Pons (tissue), 1 donor: ENCODE data around the gene MPG.
"Not testable (repeated sequence)": the region's sequence is repeated elsewhere in the genome, so short reads cannot be mapped to it uniquely, and the experiment has no call there.

ENCODE experiments used
- DNase-seq: peaks from one replicate; pipeline ENCODE4 v3.0.0-alpha.2; 2016; ENCODE audit warnings: low spot score

MPG gene

GRCh38 chr16:77807-78443, at the start of gene MPG:
TSS of gene MPG (plus strand) at chr16:78225. CDS start at chr16:78310, 85 bp downstream.
- peak; percentile 67 for DNase-seq

- not testable (repeated sequence) for DNase-seq
Observed at GRCh38 chr16:30627-31026, 47.4 kb upstream of the MPG start.

GRCh38 chr16:33154-33876, 44.7 kb upstream of the MPG start:
- DNase-seq = not testable (repeated sequence)

- DNase-seq = no peak
Observed at GRCh38 chr16:33877-34647, 44.0 kb upstream of the MPG start.

- no peak for DNase-seq
Observed at GRCh38 chr16:34648-34987, 43.4 kb upstream of the MPG start.

GRCh38 chr16:35011-35677, 42.9 kb upstream of the MPG start:
- DNase-seq = peak; percentile 61

- DNase-seq = no peak
Observed at GRCh38 chr16:35678-36305, 42.2 kb upstream of the MPG start.

GRCh38 chr16:36336-36984, 41.6 kb upstream of the MPG start:
- no peak for DNase-seq

- DNase-seq = peak; percentile 58
Observed at GRCh38 chr16:37511-37910, 40.5 kb upstream of the MPG start.

- not testable (repeated sequence) for DNase-seq
Observed at GRCh38 chr16:38206-38605, 39.8 kb upstream of the MPG start.

- DNase-seq = no peak
Observed at GRCh38 chr16:38941-39892, 38.8 kb upstream of the MPG start.

- no peak for DNase-seq
Observed at GRCh38 chr16:41439-42068, 36.5 kb upstream of the MPG start.

GRCh38 chr16:42069-42457, 36.0 kb upstream of the MPG start:
- DNase-seq = no peak

GRCh38 chr16:42691-43090, 35.3 kb upstream of the MPG start:
- no peak for DNase-seq

GRCh38 chr16:43294-43693, 34.7 kb upstream of the MPG start:
- no peak for DNase-seq

GRCh38 chr16:44655-45054, 33.4 kb upstream of the MPG start:
- no peak for DNase-seq

GRCh38 chr16:45454-45853, 32.6 kb upstream of the MPG start:
- DNase-seq = no peak

- not testable (repeated sequence) for DNase-seq
Observed at GRCh38 chr16:46510-46909, 31.5 kb upstream of the MPG start.

- no peak for DNase-seq
Observed at GRCh38 chr16:47234-47633, 30.8 kb upstream of the MPG start.
